Measurements from ENCODE around the gene MTM1. TPM values are rescaled to one million over a fixed set of nuclear protein-coding genes. Genes with fewer than 3 reads are reported as not detected.
A peak's percentile ranks its signal among the peaks of the same experiment; 100 is the strongest.

MTM1 gene
- total RNA-seq, 1 experiment from 2014 or later: 6.4 TPM

DNA sequence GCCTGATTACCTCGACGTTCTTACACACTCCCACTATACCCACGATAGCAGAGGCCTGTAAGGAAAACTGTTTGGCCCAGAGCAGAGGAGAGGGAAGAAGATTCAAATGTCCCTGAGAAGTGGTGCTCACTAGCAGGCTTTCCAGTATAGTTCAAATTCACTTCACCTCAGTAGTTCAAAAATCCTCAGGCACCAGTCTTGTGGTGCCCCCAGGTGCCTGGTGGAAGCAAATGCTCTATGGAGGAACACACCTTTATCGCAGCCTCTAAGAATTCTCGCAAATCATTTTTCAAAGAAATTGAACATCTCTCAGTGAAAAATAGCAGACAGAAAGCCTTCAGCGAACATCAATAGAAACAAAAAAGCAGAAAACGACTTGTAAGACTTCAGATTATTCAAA lies 112.6 kb downstream of the MTM1 start:
- Histone ChIP-seq H2AK5ac (ENCODE audit: insufficient read length, low read length) (no peak overlapping the region), H3K27me3 (ENCODE audit: insufficient read depth, low read length) (no peaks in the 10 kb centered on the region), H3K27ac (ENCODE audit: insufficient read length, low read depth, low read length) (no peak overlapping the region), H4K91ac (ENCODE audit: insufficient read length, low read depth, low read length) (no peak overlapping the region), H3K23ac (ENCODE audit: insufficient read length, low read depth, low read length) (no peak overlapping the region), H3K9ac (ENCODE audit: extremely low read depth, insufficient read length, low read length) (no peak overlapping the region), H3K79me2 (ENCODE audit: insufficient read depth, low read length) (no peaks in the 10 kb centered on the region), H4K8ac (replicated peaks; ENCODE audit: insufficient read length, low read depth, low read length) (no peak overlapping the region), H2AFZ (ENCODE audit: low read length) (no peak overlapping the region), H2BK12ac (ENCODE audit: insufficient read length, low read depth, low read length) (no peak overlapping the region), H3T11ph (ENCODE audit: low read length) (no peak overlapping the region), H3K56ac (ENCODE audit: insufficient read length, low read depth, low read length) (no peak overlapping the region), H3K18ac (ENCODE audit: insufficient read length, low read depth, low read length) (no peak overlapping the region), H4K5ac (ENCODE audit: insufficient read length, low read depth, low read length) (no peak overlapping the region), H3K79me1 (ENCODE audit: insufficient read depth, low read depth, low read length, poor library complexity, severe bottlenecking) (no peaks in the 10 kb centered on the region), H3K4ac (ENCODE audit: low read depth, low read length) (no peak overlapping the region), H3K14ac (ENCODE audit: insufficient read depth, low read length) (no peak overlapping the region), H3K4me2 (ENCODE audit: insufficient read depth, insufficient read length, low read length) (no peak overlapping the region), H3K23me2 (ENCODE audit: insufficient read length, low read depth, low read length, poor library complexity, severe bottlenecking) (no peaks in the 10 kb centered on the region), H3K4me1 (ENCODE audit: insufficient read depth, low read length) (no peaks in the 10 kb centered on the region), H4K20me1 (ENCODE audit: control insufficient read depth, insufficient read depth, insufficient read length) (no peaks in the 10 kb centered on the region), H3K9me3 (ENCODE audit: control insufficient read depth, low read depth, low read length) (no peaks in the 10 kb centered on the region), H2BK120ac (ENCODE audit: low read depth, low read length, poor library complexity, severe bottlenecking) (no peak overlapping the region), H2BK15ac (ENCODE audit: low read depth, low read length) (no peak overlapping the region), H2BK5ac (ENCODE audit: insufficient read length, low read length) (no peak overlapping the region), H2BK20ac (ENCODE audit: low read depth, low read length, poor library complexity, severe bottlenecking) (no peak overlapping the region)
- Mint-ChIP-seq H3K36me3 (ENCODE audit: insufficient read depth in 1 of 3, low read depth in 3 of 3) (peaks cover 0 to 4% (median 0%) of the 10 kb centered on the region in 3 experiments; a peak in 3 of 7 replicates), H3K27me3 (ENCODE audit: low read depth) (no peaks in the 10 kb centered on the region; the same call in 1 of the 2 replicates), H3K4me1 (no peaks in the 10 kb centered on the region), H3K9me3 (peaks cover 57 to 64% of the 10 kb centered on the region in 2 experiments), H3K27ac (no peak overlapping the region), H3K4me3 (no peak overlapping the region)
- peak; percentile 64 for TF ChIP-seq CTCF (conservative IDR thresholded peaks at IDR 0.05)
- WGBS (ENCODE audit: extremely low coverage, insufficient read length, low lambda C conversion rate): no CpG with 5 or more reads among the region's 7 CpGs
- no peak for DNase-seq

Data from H9 (cell line).